Mesothelial cell of epicardium (in vitro differentiated cells): ENCODE data around the gene CDIP1. TPM values are rescaled to one million over a fixed set of nuclear protein-coding genes. Genes with fewer than 3 reads are reported as not detected.

ENCODE experiments used
- DNase-seq, 2 experiments: peaks; one replicate each; pipeline ENCODE4 v3.0.0; 2021; ENCODE audit warnings: low spot score in 2 of 2; ENCODE audit not compliant: unreplicated experiment in 2 of 2
- H3K27ac Mint-ChIP-seq: 2 replicates; pipeline ENCODE4 v1.8.0; 2021; ENCODE audit warnings: mixed read lengths
- H3K27me3 Mint-ChIP-seq: 2 replicates; pipeline ENCODE4 v1.8.0; 2021; ENCODE audit warnings: low read depth, mixed read lengths
- H3K36me3 Mint-ChIP-seq: 2 replicates; pipeline ENCODE4 v1.8.0; 2021; ENCODE audit warnings: mixed read lengths
- H3K4me1 Mint-ChIP-seq: 2 replicates; pipeline ENCODE4 v1.8.0; 2021; ENCODE audit warnings: mixed read lengths
- H3K4me3 Mint-ChIP-seq: 2 replicates; pipeline ENCODE4 v1.8.0; 2021; ENCODE audit warnings: mild to moderate bottlenecking, moderate library complexity, mixed read lengths
- H3K9me3 Mint-ChIP-seq: 2 replicates; pipeline ENCODE4 v1.8.0; 2021; ENCODE audit warnings: mixed read lengths
- total RNA-seq: library from RNA; stranded (reverse); gene quantifications from 3 replicates; pipeline ENCODE4 v1.2.1, GENCODE V29; 2021
- TF ChIP-seq, protein P1 (sequence below): fragments of 200-600 bp; sonication (generic); IDR thresholded peaks from one replicate; pipeline ENCODE4 v1.5.0; 2021; ENCODE audit warnings: antibody characterized with exemption; ENCODE audit not compliant: unreplicated experiment

CDIP1 gene
- total RNA-seq, 1 donor from 2014 or later: 24.2 TPM

DNA sequence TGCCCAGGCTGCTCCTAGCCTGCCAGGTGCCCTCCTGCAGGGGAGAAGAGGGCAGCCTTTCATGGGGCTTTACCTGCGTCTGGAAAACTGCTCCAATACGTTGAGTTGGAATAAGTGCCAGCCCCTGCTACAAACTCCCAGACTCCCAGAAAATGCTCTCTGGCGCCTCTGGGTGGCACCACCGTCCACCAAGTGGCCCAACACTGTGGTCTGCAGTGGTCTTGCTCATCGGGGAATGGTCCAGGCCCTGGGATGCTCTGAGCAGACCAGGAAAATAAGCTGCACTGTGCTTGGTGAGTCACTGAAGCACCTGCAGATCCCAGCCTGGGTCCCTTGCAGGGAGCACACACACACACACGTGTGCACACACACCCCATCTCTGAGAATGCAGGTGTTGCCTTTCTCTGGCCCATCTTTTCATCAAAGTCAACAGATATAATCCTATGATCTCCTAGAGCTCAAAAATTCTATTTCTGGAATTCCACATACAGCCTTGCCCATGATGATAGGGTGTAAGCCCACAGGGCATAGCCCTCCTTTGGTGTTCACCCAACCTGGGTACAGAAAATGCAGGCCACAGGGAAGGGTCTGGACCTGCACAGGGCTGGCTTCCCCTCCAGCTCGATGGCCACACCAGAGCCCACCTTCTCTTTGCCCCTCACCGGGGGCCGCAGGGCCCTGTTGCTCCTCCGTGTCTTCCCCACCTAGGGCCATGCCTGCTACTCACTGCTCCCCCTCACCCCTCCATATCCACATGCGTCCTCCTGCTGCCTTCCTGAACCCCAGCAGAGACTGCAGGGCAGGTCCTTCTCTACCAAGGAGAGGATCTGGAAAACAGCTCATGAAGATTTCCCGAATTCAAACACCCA, 20.5 kb downstream of the CDIP1 start:
- peak in 1 of 2 experiments; percentile 59 for DNase-seq
- Mint-ChIP-seq H3K36me3 (no peaks in the 10 kb centered on the region), H3K27ac (no peak overlapping the region), H3K27me3 (no peaks in the 10 kb centered on the region), H3K4me3 (no peak overlapping the region), H3K9me3 (no peaks in the 10 kb centered on the region), H3K4me1 (peaks cover 5% of the 10 kb centered on the region)
- TF ChIP-seq, protein P1, sequence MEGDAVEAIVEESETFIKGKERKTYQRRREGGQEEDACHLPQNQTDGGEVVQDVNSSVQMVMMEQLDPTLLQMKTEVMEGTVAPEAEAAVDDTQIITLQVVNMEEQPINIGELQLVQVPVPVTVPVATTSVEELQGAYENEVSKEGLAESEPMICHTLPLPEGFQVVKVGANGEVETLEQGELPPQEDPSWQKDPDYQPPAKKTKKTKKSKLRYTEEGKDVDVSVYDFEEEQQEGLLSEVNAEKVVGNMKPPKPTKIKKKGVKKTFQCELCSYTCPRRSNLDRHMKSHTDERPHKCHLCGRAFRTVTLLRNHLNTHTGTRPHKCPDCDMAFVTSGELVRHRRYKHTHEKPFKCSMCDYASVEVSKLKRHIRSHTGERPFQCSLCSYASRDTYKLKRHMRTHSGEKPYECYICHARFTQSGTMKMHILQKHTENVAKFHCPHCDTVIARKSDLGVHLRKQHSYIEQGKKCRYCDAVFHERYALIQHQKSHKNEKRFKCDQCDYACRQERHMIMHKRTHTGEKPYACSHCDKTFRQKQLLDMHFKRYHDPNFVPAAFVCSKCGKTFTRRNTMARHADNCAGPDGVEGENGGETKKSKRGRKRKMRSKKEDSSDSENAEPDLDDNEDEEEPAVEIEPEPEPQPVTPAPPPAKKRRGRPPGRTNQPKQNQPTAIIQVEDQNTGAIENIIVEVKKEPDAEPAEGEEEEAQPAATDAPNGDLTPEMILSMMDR: peak; percentile 28

DNA sequence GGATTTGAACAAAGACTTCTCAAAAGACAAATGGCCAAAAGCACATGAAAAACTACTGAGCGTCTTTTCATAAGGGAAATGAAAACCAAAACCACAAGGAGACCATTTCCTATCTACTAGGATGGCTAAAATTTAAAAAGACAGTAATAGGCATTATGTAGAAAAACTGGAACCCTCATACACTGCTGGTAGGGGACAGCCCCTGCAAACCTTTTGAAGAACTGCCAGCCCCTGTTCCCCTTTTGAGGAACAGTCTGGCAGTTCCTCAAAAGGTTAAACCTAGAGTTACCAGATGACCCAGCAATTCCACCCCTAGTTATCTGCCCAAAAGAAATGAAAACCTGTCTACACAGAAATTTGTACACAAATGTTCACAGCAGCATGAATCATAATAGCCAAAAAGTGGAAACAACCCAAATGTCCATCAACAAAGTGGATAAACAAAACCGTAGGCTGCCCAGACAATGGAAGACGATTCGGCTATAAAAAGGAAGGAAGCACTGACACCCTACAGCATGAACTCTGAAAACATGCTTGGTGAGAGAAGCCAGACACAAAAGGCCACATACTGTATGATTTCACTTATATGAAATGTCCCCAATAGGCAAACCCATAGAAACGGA, 22.9 kb downstream of the CDIP1 start:
- Mint-ChIP-seq H3K27ac (no peak overlapping the region), H3K4me3 (no peak overlapping the region), H3K27me3 (no peaks in the 10 kb centered on the region), H3K36me3 (no peaks in the 10 kb centered on the region), H3K9me3 (no peaks in the 10 kb centered on the region), H3K4me1 (peaks cover 3% of the 10 kb centered on the region)
- TF ChIP-seq, protein P1: no peak
- no peak for DNase-seq

DNA sequence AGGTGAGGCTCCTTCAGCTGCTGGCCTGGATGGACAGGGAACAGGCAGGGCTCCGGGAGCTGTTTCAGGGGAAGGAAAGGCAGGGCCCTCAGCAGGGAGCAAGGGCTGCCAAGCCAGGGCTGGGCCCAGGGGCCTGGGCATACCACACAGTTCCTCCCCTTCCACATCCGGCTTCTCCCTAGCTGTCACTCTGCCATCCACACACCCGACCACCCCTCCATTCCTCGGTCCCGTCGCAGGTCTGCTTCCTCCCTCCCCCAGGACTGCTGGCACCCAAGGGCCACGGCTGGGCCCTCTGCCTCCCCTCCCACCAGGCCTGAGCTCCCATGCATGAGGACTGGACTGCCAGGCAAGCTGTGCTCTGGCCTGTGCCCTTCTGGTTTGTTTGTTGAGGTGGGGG, 24.0 kb downstream of the CDIP1 start:
- no peak for DNase-seq
- peaks cover under 1% of the 10 kb centered on the region for H3K4me1 Mint-ChIP-seq
- no peak overlapping the region for H3K27ac Mint-ChIP-seq
- H3K27me3 Mint-ChIP-seq: no peaks in the 10 kb centered on the region
- H3K9me3 Mint-ChIP-seq: no peaks in the 10 kb centered on the region
- H3K4me3 Mint-ChIP-seq: no peak overlapping the region
- H3K36me3 Mint-ChIP-seq: peaks cover 2% of the 10 kb centered on the region
- TF ChIP-seq, protein P1: no peak

DNA sequence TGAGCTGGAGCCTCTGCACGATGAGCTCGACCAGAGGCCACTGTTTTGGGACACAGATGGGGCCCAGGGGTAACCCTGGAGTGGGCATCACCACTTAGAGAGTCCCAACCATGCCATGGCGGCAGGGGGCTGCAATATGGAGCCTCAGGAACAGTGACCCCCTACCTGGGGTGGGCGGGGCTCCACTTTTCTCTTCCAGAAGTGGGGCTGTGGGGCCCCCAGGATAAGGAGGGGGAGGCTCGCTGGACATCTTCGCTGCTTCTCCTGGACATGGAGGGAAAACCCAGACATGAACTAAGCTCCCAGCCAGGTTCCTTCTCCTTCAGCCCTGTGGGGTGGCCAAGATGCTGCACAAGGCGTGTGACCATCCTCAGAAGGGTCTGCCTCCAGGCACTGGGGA, 24.7 kb downstream of the CDIP1 start:
- H3K4me1 Mint-ChIP-seq: no peaks in the 10 kb centered on the region
- H3K36me3 Mint-ChIP-seq: peaks cover 2% of the 10 kb centered on the region
- no peak for DNase-seq
- no peaks in the 10 kb centered on the region for H3K9me3 Mint-ChIP-seq
- no peak overlapping the region for H3K27ac Mint-ChIP-seq
- H3K4me3 Mint-ChIP-seq: no peak overlapping the region
- TF ChIP-seq, protein P1: no peak
- H3K27me3 Mint-ChIP-seq: no peaks in the 10 kb centered on the region

DNA sequence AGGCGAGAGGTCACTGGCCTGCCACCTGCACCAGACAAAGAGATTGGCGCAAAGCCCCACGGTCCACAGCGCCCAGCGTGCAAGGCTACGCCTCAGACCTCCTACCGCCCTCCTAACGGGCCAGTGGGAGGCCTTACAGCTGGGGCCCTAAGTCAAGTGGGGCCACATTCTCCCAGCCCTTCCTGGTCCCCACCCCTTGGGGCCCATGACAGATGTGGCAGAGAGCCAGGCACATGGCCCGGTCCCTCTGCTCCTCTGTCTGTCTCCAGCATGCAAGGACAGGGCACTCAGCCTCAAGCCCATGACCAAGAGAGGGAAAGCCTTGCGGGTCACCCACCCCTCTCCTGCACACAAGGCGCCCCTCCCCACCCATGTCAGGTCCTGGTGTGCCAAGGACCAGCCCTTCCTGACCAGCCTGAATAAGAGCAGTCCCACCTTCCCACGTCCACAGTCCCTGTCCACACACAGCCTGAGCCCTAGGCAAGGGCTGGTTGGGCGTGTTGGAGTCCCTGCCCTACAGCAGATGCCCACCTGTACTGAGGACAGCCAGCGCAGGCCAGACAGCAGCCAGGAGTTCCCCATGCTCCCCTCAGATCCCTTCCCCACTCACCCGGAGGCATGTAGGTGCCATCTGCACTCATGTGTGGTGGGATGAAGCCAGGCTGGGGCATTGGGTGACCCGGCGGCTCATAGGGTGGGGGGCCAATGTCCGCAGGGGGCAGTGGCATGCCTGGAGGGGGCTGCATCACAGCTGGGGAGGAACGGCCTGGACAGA, 25.3 kb downstream of the CDIP1 start:
- no peaks in the 10 kb centered on the region for H3K27me3 Mint-ChIP-seq
- peaks cover 2% of the 10 kb centered on the region for H3K36me3 Mint-ChIP-seq
- no peaks in the 10 kb centered on the region for H3K4me1 Mint-ChIP-seq
- no peak for DNase-seq
- TF ChIP-seq, protein P1: no peak
- no peak overlapping the region for H3K27ac Mint-ChIP-seq
- H3K4me3 Mint-ChIP-seq: no peak overlapping the region
- H3K9me3 Mint-ChIP-seq: no peaks in the 10 kb centered on the region
